Transverse colon (tissue), 4 donors: ENCODE results near the gene VPS35L. TPM values are rescaled to one million over a fixed set of nuclear protein-coding genes. Genes with fewer than 3 reads are reported as not detected.

ENCODE experiments used
- DNase-seq: peaks from one replicate; pipeline ENCODE4 v3.0.0-alpha.2; 2019
- H3K27ac ChIP-seq, 4 donors: fragments of 200-600 bp; sonication (generic); 2 replicates each; pipeline ENCODE4 v1.5.1; 2016 to 2018; ENCODE audit warnings: inconsistent platforms in 4 of 4
- H3K27me3 ChIP-seq: fragments of 200-600 bp; sonication (generic); 2 replicates; pipeline ENCODE4 v1.5.1; 2017; ENCODE audit warnings: inconsistent platforms
- H3K36me3 ChIP-seq, 4 donors: fragments of 200-600 bp; sonication (generic); 2 replicates each; pipeline ENCODE4 v1.5.1; 2017 to 2019; ENCODE audit warnings: inconsistent platforms in 4 of 4
- H3K4me1 ChIP-seq, 4 donors: fragments of 200-600 bp; sonication (generic); 2 replicates each; pipeline ENCODE4 v1.5.1; 2017 to 2020; ENCODE audit warnings: inconsistent platforms in 4 of 4
- H3K4me3 ChIP-seq, 4 donors: fragments of 200-600 bp; sonication (generic); 1 replicate in 1 of 4; 2 replicates in 3 of 4; pipeline versions ENCODE4 v1.5.1 to v1.6.1; 2017 to 2019; ENCODE audit warnings: inconsistent platforms in 4 of 4
- H3K9me3 ChIP-seq, 2 donors: fragments of 200-600 bp; sonication (generic); 2 replicates each; pipeline ENCODE4 v1.5.1; 2017 to 2019; ENCODE audit warnings: inconsistent platforms in 2 of 2
- EP300 ChIP-seq: sonication (generic); formaldehyde crosslinking; IDR thresholded peaks from one replicate; pipeline ENCODE4 v1.6.1; 2017; ENCODE audit warnings: antibody characterized with exemption, low read depth
- POLR2A ChIP-seq: fragments of 450-650 bp; IDR thresholded peaks from one replicate; pipeline ENCODE4 v1.6.1; 2016; ENCODE audit warnings: antibody characterized with exemption, mild to moderate bottlenecking, moderate library complexity
- POLR2AphosphoS5 ChIP-seq, 3 donors: sonication (generic); formaldehyde crosslinking; IDR thresholded peaks; one replicate each; pipeline ENCODE4 v1.6.1; 2016; ENCODE audit warnings: antibody characterized with exemption in 3 of 3
- WGBS, 2 donors: methylation state at CpG; one replicate each; pipeline ENCODE4 v1.1.5; 2018; ENCODE audit warnings: low coverage in 1 of 2; 5-methylcytosine and 5-hydroxymethylcytosine counted together
- in situ Hi-C, 4 donors: fragments of 200-750 bp; cut with MboI; loops; one replicate each; pipeline versions ENCODE4 v1.15.0 to v1.15.1; 2017; ENCODE audit warnings: low sequenced_read_pairs in 3 of 4, low pct_ligation_motif_present in 1 of 4, low pct_unique_long_range_greater_than_20kb in 1 of 4
- intact Hi-C: fragments of 100-400 bp; cut with DNase I; formaldehyde crosslinking; loops from one replicate; pipeline ENCODE4 v1.15.1; 2023; ENCODE audit warnings: low total_unique reads
- total RNA-seq, 4 donors: library from RNA; depleted of rRNA; stranded (reverse); fragments of >200 nt; gene quantifications; one replicate each; pipeline ENCODE4 v1.1.0, GENCODE V29; 2016
- TF ChIP-seq, protein P1 (sequence below), 5 experiments: fragments of 200-600 bp in 3 of 5; fragments of 450-650 bp in 2 of 5; sonication (generic) in 3 of 5; IDR thresholded peaks; 1 replicate in 2 of 5; 2 replicates in 3 of 5; pipeline ENCODE4 v1.5.1; 2016 to 2017; ENCODE audit warnings: antibody characterized with exemption in 5 of 5, inconsistent platforms in 3 of 5, mild to moderate bottlenecking in 2 of 5, moderate library complexity in 1 of 5

VPS35L gene
- total RNA-seq, 4 donors from 2014 or later: 40.0 to 89.8 (median 51.5) TPM

DNA sequence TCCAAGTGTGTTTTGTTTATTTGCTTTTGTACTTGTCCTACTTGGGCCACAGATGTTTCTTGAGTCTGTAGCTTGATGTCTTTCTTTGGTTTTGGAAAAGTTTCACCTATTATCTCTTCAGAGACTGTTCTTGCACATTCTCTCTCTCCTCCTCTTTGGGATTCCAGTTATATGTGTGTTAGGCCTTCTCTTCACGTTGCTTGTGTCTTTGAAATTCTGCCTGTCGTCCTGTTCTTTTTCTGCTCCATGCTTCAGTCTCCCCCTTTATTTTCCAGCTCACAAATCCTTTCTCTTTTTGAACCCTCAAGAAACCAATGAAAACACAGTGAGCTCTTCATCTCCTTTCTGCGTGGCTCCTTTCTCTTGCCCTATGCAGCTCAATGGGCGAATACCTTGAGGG is 7.9 kb downstream of the VPS35L start:
- Histone ChIP-seq H3K9me3 (no peaks in the 10 kb centered on the region), H3K27me3 (no peaks in the 10 kb centered on the region), H3K36me3 (peaks cover 0 to 19% (median 5%) of the 10 kb centered on the region in 4 donors), H3K27ac (no peak overlapping the region), H3K4me1 (no peaks in the 10 kb centered on the region), H3K4me3 (no peak overlapping the region)
- in situ Hi-C loops (loop anchor here in 2 of 4 donors (10.0 to 25.0 kb wide), 2 partner anchors 321 to 824 kb away; partner anchors contain the start of gene GPRC5B (in 2 of the 2)), intact Hi-C loops (no loop called here)
- DNase-seq: no peak
- WGBS, 2 donors: 76 to 95% methylated on average over 4 of the region's 4 CpGs
- no peak for TF ChIP-seq POLR2A
- no peak for TF ChIP-seq POLR2AphosphoS5 (IDR thresholded peaks at IDR 0.05)
- TF ChIP-seq, protein P1, sequence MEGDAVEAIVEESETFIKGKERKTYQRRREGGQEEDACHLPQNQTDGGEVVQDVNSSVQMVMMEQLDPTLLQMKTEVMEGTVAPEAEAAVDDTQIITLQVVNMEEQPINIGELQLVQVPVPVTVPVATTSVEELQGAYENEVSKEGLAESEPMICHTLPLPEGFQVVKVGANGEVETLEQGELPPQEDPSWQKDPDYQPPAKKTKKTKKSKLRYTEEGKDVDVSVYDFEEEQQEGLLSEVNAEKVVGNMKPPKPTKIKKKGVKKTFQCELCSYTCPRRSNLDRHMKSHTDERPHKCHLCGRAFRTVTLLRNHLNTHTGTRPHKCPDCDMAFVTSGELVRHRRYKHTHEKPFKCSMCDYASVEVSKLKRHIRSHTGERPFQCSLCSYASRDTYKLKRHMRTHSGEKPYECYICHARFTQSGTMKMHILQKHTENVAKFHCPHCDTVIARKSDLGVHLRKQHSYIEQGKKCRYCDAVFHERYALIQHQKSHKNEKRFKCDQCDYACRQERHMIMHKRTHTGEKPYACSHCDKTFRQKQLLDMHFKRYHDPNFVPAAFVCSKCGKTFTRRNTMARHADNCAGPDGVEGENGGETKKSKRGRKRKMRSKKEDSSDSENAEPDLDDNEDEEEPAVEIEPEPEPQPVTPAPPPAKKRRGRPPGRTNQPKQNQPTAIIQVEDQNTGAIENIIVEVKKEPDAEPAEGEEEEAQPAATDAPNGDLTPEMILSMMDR (IDR thresholded peaks at IDR 0.05): no peak
- no peak for TF ChIP-seq EP300

DNA sequence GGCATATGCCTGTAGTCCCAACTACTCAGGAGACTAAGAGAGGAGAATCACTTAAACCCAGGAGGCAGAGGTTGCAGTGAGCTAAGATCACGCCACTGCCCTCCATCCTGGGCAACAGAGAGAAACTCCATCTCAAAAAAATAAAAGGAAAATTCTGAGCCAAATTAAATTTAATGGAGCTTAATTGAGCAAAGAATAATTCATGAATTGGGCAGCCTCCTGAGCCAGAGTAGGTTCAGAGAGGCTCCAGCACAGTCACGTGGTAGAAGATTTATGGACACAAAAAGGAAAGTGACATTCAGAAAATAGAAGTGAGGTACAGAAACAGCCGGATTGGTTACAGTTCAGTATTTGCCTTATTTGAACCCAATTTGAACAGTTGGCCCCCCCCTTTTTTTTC is 10.9 kb downstream of the VPS35L start:
- Histone ChIP-seq H3K27ac (no peak overlapping the region), H3K4me1 (no peaks in the 10 kb centered on the region), H3K9me3 (no peaks in the 10 kb centered on the region), H3K27me3 (no peaks in the 10 kb centered on the region), H3K4me3 (no peak overlapping the region), H3K36me3 (peaks cover 0 to 40% (median 10%) of the 10 kb centered on the region in 4 donors)
- intact Hi-C loops (no loop called here), in situ Hi-C loops (loop anchor here in 2 of 4 donors (10.0 to 25.0 kb wide), 2 partner anchors 318 to 821 kb away; partner anchors contain the start of gene GPRC5B (in 2 of the 2))
- no peak for DNase-seq
- 92 to 98% methylated on average over 2 to 3 of the region's 3 CpGs for WGBS, 2 donors
- TF ChIP-seq, protein P1 (IDR thresholded peaks at IDR 0.05): no peak
- no peak for TF ChIP-seq POLR2AphosphoS5 (IDR thresholded peaks at IDR 0.05)
- no peak for TF ChIP-seq EP300
- TF ChIP-seq POLR2A: no peak

DNA sequence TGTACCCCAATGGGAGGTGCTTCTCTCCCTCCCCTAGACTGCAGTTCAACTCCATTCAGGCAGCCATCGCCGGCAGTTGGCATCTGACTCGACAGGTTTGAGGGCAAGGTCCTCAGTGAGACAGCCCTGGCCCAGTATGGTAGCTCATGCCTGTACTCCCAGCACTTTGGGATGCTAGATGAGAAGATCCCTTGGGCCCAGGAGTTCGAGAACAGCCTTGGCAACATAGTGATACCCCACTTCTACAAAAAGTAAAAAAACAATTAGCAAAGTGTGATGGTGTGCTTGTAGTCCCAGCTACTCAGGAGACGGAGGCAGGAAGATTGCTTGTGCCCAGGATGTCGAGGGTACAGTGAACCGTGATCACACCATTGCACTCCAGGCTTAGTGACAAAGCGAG is 12.1 kb downstream of the VPS35L start:
- H3K27me3 ChIP-seq: no peaks in the 10 kb centered on the region
- no peaks in the 10 kb centered on the region for H3K9me3 ChIP-seq
- in situ Hi-C loops (loop anchor here in 2 of 4 donors (10.0 to 25.0 kb wide), 2 partner anchors 317 to 820 kb away; partner anchors contain the start of gene GPRC5B (in 2 of the 2)), intact Hi-C loops (no loop called here)
- H3K4me3 ChIP-seq: no peak overlapping the region
- no peak overlapping the region for H3K27ac ChIP-seq
- peaks cover 0 to 40% (median 10%) of the 10 kb centered on the region in 4 donors for H3K36me3 ChIP-seq
- WGBS, 2 donors: 86 to 96% methylated on average over 4 to 8 of the region's 8 CpGs
- H3K4me1 ChIP-seq: no peaks in the 10 kb centered on the region
- DNase-seq: no peak
- TF ChIP-seq POLR2A (no peak), POLR2AphosphoS5 (IDR thresholded peaks at IDR 0.05) (no peak), EP300 (no peak)
- TF ChIP-seq, protein P1 (IDR thresholded peaks at IDR 0.05): no peak

DNA sequence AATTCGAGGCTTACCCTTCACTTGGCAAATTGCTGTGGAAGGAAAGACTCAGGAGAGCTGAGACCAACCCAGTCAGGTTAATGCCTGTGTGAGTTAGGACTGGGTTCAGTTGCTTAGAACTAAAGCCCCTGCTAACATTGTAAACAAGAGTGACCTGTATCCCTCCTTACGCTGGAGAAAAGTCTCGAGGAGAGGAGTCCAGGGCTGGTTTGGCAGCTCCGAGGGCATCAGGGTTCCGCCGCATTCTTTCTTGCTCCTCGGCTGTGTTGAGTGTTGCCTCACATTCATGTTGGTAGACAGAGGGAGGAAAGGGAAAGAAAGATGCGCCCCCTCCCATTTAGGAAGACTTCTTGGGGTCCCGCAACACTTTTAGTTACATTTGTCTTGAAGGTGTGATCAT is 18.5 kb downstream of the VPS35L start:
- H3K9me3 ChIP-seq: no peaks in the 10 kb centered on the region
- WGBS, 2 donors: 95 to 100% methylated on average over 1 to 9 of the region's 9 CpGs
- TF ChIP-seq EP300 (no peak), POLR2A (no peak), POLR2AphosphoS5 (IDR thresholded peaks at IDR 0.05) (no peak)
- TF ChIP-seq, protein P1 (IDR thresholded peaks at IDR 0.05): no peak
- in situ Hi-C loops (loop anchor here in 1 of 4 donors (25.0 kb wide), 1 partner anchor 813 kb away; no protein-coding TSS in a partner anchor), intact Hi-C loops (no loop called here)
- peaks cover 0 to 61% (median 16%) of the 10 kb centered on the region in 4 donors for H3K36me3 ChIP-seq
- no peak for DNase-seq
- H3K27ac ChIP-seq: no peak overlapping the region
- no peak overlapping the region for H3K4me3 ChIP-seq
- no peaks in the 10 kb centered on the region for H3K27me3 ChIP-seq
- H3K4me1 ChIP-seq: no peaks in the 10 kb centered on the region
